Fibroblast of the conjunctiva (primary cell): Measurements from ENCODE around the gene AGPAT3.
"Not testable (repeated sequence)": the region's sequence is repeated elsewhere in the genome, so short reads cannot be mapped to it uniquely, and the experiment has no call there.

ENCODE experiments used
- DNase-seq: peaks from one replicate; pipeline ENCODE4 v3.0.0-alpha.2; 2010; ENCODE audit warnings: low read depth

Gene AGPAT3

GRCh38 chr21:43884012-43884860, 19.2 kb downstream of the AGPAT3 start:
- DNase-seq = no peak

- DNase-seq = no peak
Measured at GRCh38 chr21:43884861-43885417, 19.9 kb downstream of the AGPAT3 start.

GRCh38 chr21:43885721-43886120, 20.7 kb downstream of the AGPAT3 start:
- DNase-seq = no peak

- no peak for DNase-seq
Measured at GRCh38 chr21:43886565-43886964, 21.5 kb downstream of the AGPAT3 start.

GRCh38 chr21:43889069-43889468, 24.0 kb downstream of the AGPAT3 start:
- DNase-seq = no peak

GRCh38 chr21:43890042-43890441, 25.0 kb downstream of the AGPAT3 start:
- DNase-seq = no peak

GRCh38 chr21:43892334-43892733, 27.3 kb downstream of the AGPAT3 start:
- DNase-seq = no peak

GRCh38 chr21:43892984-43893535, 28.0 kb downstream of the AGPAT3 start:
- no peak for DNase-seq

- DNase-seq = no peak
Measured at GRCh38 chr21:43893536-43894205, 28.6 kb downstream of the AGPAT3 start.

GRCh38 chr21:43894206-43894577, 29.2 kb downstream of the AGPAT3 start:
- DNase-seq = no peak

GRCh38 chr21:43895196-43895595, 30.2 kb downstream of the AGPAT3 start:
- no peak for DNase-seq

- not testable (repeated sequence) for DNase-seq
Measured at GRCh38 chr21:43896696-43897299, 31.8 kb downstream of the AGPAT3 start.

GRCh38 chr21:43899307-43900077, 34.5 kb downstream of the AGPAT3 start:
- no peak for DNase-seq

- DNase-seq = no peak
Measured at GRCh38 chr21:43900078-43900385, 35.0 kb downstream of the AGPAT3 start.

GRCh38 chr21:43900690-43901089, 35.7 kb downstream of the AGPAT3 start:
- DNase-seq = no peak

- DNase-seq = peak; percentile 21
Measured at GRCh38 chr21:43902441-43902840, 37.4 kb downstream of the AGPAT3 start.

- DNase-seq = no peak
Measured at GRCh38 chr21:43903451-43904091, 38.5 kb downstream of the AGPAT3 start.

- DNase-seq = no peak
Measured at GRCh38 chr21:43904331-43904781, 39.3 kb downstream of the AGPAT3 start.

- DNase-seq = no peak
Measured at GRCh38 chr21:43905726-43906455, 40.9 kb downstream of the AGPAT3 start.

GRCh38 chr21:43906585-43907370, 41.8 kb downstream of the AGPAT3 start:
- no peak for DNase-seq
